Measurements from ENCODE around the gene LRRC9.

GRCh38 chr14:60064491-60065072 is 144.6 kb downstream of the LRRC9 start:
- TF ChIP-seq RFX5 (IDR thresholded peaks at IDR 0.05; ENCODE audit: low read length) = no peak
- TF ChIP-seq, protein P1, sequence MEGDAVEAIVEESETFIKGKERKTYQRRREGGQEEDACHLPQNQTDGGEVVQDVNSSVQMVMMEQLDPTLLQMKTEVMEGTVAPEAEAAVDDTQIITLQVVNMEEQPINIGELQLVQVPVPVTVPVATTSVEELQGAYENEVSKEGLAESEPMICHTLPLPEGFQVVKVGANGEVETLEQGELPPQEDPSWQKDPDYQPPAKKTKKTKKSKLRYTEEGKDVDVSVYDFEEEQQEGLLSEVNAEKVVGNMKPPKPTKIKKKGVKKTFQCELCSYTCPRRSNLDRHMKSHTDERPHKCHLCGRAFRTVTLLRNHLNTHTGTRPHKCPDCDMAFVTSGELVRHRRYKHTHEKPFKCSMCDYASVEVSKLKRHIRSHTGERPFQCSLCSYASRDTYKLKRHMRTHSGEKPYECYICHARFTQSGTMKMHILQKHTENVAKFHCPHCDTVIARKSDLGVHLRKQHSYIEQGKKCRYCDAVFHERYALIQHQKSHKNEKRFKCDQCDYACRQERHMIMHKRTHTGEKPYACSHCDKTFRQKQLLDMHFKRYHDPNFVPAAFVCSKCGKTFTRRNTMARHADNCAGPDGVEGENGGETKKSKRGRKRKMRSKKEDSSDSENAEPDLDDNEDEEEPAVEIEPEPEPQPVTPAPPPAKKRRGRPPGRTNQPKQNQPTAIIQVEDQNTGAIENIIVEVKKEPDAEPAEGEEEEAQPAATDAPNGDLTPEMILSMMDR (IDR thresholded peaks at IDR 0.05) = peak; percentile 74
- TF ChIP-seq EZH2phosphoT487 (IDR thresholded peaks at IDR 0.05; ENCODE audit: borderline replicate concordance, low read depth) = no peak
- no peak for TF ChIP-seq YY1 (IDR thresholded peaks at IDR 0.05; ENCODE audit: low read depth)
- TF ChIP-seq NRF1 (IDR thresholded peaks at IDR 0.05; ENCODE audit: low read depth, low read length) = no peak
- TF ChIP-seq PBX3 (IDR thresholded peaks at IDR 0.05) = no peak
- no peak for TF ChIP-seq MXI1 (IDR thresholded peaks at IDR 0.05; ENCODE audit: low read depth, low read length)
- TF ChIP-seq USF1 (IDR thresholded peaks at IDR 0.05; ENCODE audit: borderline replicate concordance, low read depth) = no peak
- TF ChIP-seq POLR2AphosphoS5 (IDR thresholded peaks at IDR 0.05; ENCODE audit: low read depth, low read length) = no peak
- TF ChIP-seq GABPA (IDR thresholded peaks at IDR 0.05; ENCODE audit: low read depth) = no peak

Data from SK-N-SH (cell line).